HG02840 (cell line): ENCODE data around the gene EXOC3L4.
"Not testable (repeated sequence)": the region's sequence is repeated elsewhere in the genome, so short reads cannot be mapped to it uniquely, and the experiment has no call there.

Experiments used
- ATAC-seq: cut with Tn5 transposase; IDR thresholded peaks from one replicate; pipeline ENCODE4 v1.9.1; 2021; ENCODE audit warnings: mild to moderate bottlenecking, moderate library complexity, moderate number of reproducible peaks; ENCODE audit not compliant: unreplicated experiment, low FRiP score

EXOC3L4 gene

GRCh38 chr14:103118018-103118662, 23.6 kb downstream of the EXOC3L4 start:
- ATAC-seq: no peak

- ATAC-seq: no peak
Measured at GRCh38 chr14:103118663-103119404, 24.3 kb downstream of the EXOC3L4 start.

- ATAC-seq: not testable (repeated sequence)
Measured at GRCh38 chr14:103119527-103119926, 25.0 kb downstream of the EXOC3L4 start.

GRCh38 chr14:103121121-103121845, 26.8 kb downstream of the EXOC3L4 start:
- no peak for ATAC-seq

GRCh38 chr14:103121846-103122584, 27.5 kb downstream of the EXOC3L4 start:
- no peak for ATAC-seq

- ATAC-seq: no peak
Measured at GRCh38 chr14:103122585-103122946, 28.0 kb downstream of the EXOC3L4 start.

- ATAC-seq: no peak
Measured at GRCh38 chr14:103122947-103123633, 28.6 kb downstream of the EXOC3L4 start, which contains the start of gene TNFAIP2. Gene TNFAIP2, plus strand, starts transcription at chr14:103123461. Its CDS starts 2,997 bp downstream, at chr14:103126458.

GRCh38 chr14:103123634-103124500, 29.3 kb downstream of the EXOC3L4 start:
- no peak for ATAC-seq

GRCh38 chr14:103124501-103125001, 30.0 kb downstream of the EXOC3L4 start:
- ATAC-seq: no peak

GRCh38 chr14:103125098-103126070, 30.9 kb downstream of the EXOC3L4 start:
- no peak for ATAC-seq

- ATAC-seq: no peak
Measured at GRCh38 chr14:103126088-103126872, 31.8 kb downstream of the EXOC3L4 start.

- ATAC-seq: no peak
Measured at GRCh38 chr14:103126873-103127304, 32.4 kb downstream of the EXOC3L4 start.

GRCh38 chr14:103127356-103127755, 32.8 kb downstream of the EXOC3L4 start:
- no peak for ATAC-seq

GRCh38 chr14:103127861-103128598, 33.5 kb downstream of the EXOC3L4 start:
- no peak for ATAC-seq

- no peak for ATAC-seq
Measured at GRCh38 chr14:103128631-103129300, 34.2 kb downstream of the EXOC3L4 start.
